GM12872 (cell line): ENCODE results near the gene CBY2.

Experiments used
- TF ChIP-seq, protein P1 (sequence below): IDR thresholded peaks from 3 replicates; pipeline ENCODE4 v1.5.1; 2011; ENCODE audit warnings: low read depth, mild to moderate bottlenecking, low read length, moderate library complexity; ENCODE audit not compliant: insufficient read depth

Gene CBY2

DNA sequence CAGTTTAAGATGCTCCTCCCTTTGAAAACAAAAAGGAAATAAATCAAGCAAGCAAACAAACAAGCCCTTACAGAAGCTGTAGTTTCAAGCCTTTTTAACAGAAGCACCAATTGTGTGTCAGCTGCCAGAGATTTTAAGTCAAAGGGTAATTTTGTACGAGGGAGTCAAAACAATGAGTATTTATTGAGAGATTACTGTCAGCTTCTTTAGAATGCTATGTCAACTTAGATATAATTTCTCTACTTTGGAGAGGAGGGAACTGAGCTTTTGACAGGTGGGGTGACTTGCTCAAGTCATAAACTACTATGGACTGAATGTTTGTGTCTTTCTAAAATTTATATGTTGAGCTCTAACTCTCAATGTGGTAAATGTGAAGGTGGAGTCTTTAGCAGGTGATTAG is 10.5 kb upstream of the CBY2 start:
- TF ChIP-seq, protein P1, sequence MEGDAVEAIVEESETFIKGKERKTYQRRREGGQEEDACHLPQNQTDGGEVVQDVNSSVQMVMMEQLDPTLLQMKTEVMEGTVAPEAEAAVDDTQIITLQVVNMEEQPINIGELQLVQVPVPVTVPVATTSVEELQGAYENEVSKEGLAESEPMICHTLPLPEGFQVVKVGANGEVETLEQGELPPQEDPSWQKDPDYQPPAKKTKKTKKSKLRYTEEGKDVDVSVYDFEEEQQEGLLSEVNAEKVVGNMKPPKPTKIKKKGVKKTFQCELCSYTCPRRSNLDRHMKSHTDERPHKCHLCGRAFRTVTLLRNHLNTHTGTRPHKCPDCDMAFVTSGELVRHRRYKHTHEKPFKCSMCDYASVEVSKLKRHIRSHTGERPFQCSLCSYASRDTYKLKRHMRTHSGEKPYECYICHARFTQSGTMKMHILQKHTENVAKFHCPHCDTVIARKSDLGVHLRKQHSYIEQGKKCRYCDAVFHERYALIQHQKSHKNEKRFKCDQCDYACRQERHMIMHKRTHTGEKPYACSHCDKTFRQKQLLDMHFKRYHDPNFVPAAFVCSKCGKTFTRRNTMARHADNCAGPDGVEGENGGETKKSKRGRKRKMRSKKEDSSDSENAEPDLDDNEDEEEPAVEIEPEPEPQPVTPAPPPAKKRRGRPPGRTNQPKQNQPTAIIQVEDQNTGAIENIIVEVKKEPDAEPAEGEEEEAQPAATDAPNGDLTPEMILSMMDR = no peak

DNA sequence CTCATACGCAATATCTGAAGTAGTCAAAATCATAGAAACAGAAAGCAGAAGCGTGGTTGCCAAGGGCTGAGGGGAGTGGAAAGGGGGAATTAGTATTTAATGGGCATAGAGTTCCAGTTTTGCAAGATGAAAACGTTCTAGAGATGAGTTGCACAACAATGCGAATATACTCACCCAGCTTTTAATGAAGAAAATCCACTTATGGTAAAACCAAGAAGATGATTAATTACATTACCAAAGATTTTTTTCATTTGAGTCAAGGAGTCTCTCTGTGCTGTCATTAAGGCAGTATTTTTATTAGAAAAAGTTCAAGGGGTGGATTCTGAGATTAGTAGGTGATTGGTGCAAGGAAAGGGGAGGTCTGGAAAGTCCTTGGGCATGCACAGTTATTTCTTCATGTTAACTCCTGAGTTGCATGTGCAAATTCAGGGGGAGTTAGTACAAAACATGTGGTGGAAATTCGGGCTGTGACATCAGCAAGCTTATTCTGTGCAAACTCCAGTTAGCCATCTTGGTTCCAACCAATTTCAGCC is 6.9 kb upstream of the CBY2 start:
- TF ChIP-seq, protein P1 = no peak

DNA sequence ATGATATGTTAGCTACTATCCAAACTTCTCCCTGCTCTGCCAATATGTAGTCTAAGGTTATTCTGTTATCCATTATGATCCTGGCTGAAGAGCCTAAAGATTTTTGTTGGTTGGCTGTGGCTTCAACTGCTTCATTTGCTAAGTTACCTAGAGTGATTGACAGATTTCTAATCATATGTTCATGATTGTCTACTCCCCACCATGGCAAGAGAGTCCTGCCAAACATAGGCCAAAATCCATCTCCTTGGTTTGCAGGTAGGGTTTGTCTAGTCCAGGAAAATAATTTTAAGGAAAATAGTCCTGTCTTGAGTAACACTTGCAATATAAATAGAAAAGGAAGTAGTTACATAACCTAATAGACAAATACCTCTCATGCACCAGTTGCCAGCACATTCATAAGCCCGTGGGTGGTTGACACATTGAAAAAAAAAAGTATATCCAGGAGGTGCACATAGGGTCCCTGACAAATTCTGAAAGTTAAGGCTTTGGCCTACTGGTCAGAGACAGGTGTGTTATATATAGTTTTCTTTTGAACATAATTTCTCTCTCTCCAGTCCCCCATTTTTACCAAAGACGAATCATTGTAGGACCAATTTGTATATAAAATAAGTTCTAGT is 5.4 kb upstream of the CBY2 start:
- TF ChIP-seq, protein P1 = no peak

DNA sequence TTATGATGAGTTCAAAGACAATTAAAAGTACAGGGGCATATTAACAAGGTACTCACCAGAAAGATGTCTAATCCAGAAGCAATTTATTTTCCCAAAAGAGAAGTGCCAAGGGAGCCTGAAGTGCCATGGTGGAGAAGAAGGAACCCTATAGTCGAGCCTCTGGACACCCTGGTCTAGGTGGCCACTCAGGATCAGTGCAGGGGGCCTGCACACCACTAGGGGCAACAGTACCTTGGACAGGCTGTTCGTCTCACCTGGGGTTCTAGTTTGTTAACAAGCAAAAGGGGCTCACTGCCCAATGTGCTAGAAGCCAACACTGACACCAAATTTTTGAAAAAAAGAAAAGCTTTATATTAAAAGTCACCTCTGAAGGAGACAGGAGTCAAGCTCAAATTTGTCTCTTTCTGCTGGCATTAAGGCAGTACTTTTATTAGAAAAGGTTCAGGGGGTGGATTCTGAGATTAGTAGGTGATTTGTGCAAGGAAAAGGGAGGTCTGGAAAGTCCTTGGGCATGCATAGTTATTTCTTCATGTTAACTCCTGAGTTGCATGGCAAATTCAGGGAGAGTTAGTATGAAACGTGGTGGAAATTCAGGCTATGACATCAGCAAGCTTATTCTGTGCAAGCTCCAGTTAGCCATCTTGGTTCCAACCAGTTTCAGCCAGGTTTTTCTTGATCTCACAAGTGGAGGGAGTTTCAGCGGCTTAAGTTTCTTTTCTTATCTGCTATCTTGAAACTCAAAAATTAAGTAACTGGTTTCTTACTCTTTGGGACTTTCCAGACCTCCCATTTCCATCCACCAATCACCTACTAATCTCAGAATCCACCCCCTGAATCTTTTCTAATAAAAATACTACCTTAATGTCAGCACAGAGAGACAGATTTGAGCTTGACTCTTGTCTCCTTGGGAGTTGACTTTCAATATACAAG is 884 bp upstream of the CBY2 start:
- TF ChIP-seq, protein P1 = peak; percentile 77

DNA sequence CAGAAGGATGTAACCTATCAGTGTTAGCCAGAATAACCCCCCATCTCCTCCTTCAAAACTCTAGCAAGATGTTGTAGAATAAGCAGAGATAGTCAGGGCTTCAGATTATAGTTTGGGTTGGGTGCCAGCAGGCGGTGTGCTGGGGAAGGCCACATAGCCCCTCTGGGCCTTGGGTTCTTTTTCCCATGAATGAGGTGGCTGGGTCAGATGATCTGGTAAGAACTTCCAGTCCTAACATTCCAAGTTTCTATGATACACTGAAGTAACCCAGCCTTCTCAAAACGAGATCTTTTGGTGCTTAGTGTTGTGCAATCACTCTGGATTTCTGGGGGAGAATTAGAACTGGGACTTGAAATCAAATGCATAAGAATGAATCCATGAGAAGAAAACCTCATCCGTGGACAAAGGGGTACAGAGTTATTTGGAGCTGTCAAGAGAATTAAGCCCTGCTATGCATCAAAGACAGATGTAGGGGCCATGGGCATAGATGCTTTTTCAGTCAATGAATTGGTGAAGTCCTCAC is 810 bp downstream of the CBY2 start:
- TF ChIP-seq, protein P1 = no peak

DNA sequence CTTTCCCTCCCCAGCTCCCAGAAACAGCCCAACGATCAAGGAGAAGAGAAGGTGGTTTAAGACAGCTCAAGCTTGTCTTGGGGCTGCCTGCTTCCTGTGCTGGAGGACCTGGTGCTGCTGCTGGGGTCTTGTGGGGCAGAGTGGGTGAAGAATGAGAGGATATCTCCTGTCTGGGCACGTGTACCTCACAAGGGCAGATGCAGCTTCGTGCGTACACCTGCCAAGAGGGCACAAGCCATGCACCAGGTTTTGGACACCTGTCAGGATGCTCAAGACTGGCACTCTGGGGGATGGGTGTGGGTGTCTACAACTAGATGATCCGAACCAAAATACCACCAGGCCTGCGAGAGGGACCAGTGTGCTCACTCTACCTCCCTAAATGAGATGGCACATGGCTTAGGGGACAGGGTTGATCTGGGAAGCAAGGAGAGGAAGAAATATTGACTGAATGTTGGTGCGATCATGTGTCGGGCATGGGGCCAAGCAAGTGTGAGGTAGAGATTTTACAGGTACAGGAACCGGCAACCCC is 2.2 kb downstream of the CBY2 start:
- TF ChIP-seq, protein P1 = no peak
